ENCODE results near the gene KIF11.

The KIF11 gene

GRCh38 chr10:92615515-92615914 is 22.6 kb downstream of the KIF11 start:
- DNase-seq (ENCODE audit: low spot score) = no peak
- TF ChIP-seq CTCF (IDR thresholded peaks at IDR 0.05; ENCODE audit: extremely low read depth, insufficient read depth, missing control alignments) = no peak
- in situ Hi-C loops (cut with MboI; ENCODE audit: low pct_unique_long_range_greater_than_20kb, low sequenced_read_pairs, unreplicated experiment) = no loop called here

- no peak for TF ChIP-seq CTCF (IDR thresholded peaks at IDR 0.05; ENCODE audit: extremely low read depth, insufficient read depth, missing control alignments)
- in situ Hi-C loops (cut with MboI; ENCODE audit: low pct_unique_long_range_greater_than_20kb, low sequenced_read_pairs, unreplicated experiment) = no loop called here
- no peak for DNase-seq (ENCODE audit: low spot score)
Measured at GRCh38 chr10:92619368-92619767, 26.4 kb downstream of the KIF11 start.

- peak; percentile 26 for TF ChIP-seq CTCF (IDR thresholded peaks at IDR 0.05; ENCODE audit: extremely low read depth, insufficient read depth, missing control alignments)
- no peak for DNase-seq (ENCODE audit: low spot score)
- in situ Hi-C loops (cut with MboI; ENCODE audit: low pct_unique_long_range_greater_than_20kb, low sequenced_read_pairs, unreplicated experiment) = no loop called here
Measured at GRCh38 chr10:92627845-92628480, 35.0 kb downstream of the KIF11 start.

GRCh38 chr10:92629945-92630344 is 37.0 kb downstream of the KIF11 start:
- TF ChIP-seq CTCF (IDR thresholded peaks at IDR 0.05; ENCODE audit: extremely low read depth, insufficient read depth, missing control alignments) = no peak
- in situ Hi-C loops (cut with MboI; ENCODE audit: low pct_unique_long_range_greater_than_20kb, low sequenced_read_pairs, unreplicated experiment) = no loop called here
- DNase-seq (ENCODE audit: low spot score) = no peak

GRCh38 chr10:92638037-92638436 is 45.1 kb downstream of the KIF11 start:
- TF ChIP-seq CTCF (IDR thresholded peaks at IDR 0.05; ENCODE audit: extremely low read depth, insufficient read depth, missing control alignments) = no peak
- DNase-seq (ENCODE audit: low spot score) = no peak
- in situ Hi-C loops (cut with MboI; ENCODE audit: low pct_unique_long_range_greater_than_20kb, low sequenced_read_pairs, unreplicated experiment) = no loop called here

DNA sequence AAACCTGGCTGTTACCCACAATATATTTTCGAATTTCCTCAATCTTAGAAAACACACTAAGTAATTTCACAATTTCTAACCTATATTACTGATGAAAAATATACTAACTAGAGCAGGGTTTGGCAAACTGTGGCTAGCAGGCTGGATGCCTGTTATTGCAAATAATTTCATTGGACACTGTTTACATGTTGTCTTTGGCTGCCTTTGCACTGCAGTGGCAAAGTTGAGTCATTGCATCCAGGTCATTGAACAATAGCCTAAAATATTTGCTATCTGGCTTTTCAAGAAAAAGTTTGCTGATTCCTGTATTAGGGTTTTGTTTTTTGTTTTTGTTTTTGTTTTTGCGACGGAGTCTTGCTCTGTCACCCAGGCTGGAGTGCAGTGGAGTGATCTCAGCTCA is 47.2 kb downstream of the KIF11 start:
- in situ Hi-C loops (cut with MboI; ENCODE audit: low pct_unique_long_range_greater_than_20kb, low sequenced_read_pairs, unreplicated experiment) = no loop called here

More for the DNA sequence above, 47.2 kb downstream of the KIF11 start:
- DNase-seq (ENCODE audit: low spot score) = no peak
- TF ChIP-seq CTCF (IDR thresholded peaks at IDR 0.05; ENCODE audit: extremely low read depth, insufficient read depth, missing control alignments) = no peak
